GM23338 (cell line): ENCODE measurements around the gene ALX3.

Source experiments
- CREB1 ChIP-seq: fragments of 250-450 bp; sonication (Bioruptor Pico); IDR thresholded peaks from 2 replicates; pipeline ENCODE4 v1.5.0; 2020; ENCODE audit warnings: low read depth, mild to moderate bottlenecking, moderate library complexity
- EZH2 ChIP-seq: fragments of 200-600 bp; sonication (generic); IDR thresholded peaks from one replicate; pipeline ENCODE4 v1.8.0; 2017; ENCODE audit warnings: antibody characterized with exemption, mild to moderate bottlenecking, low read depth; ENCODE audit not compliant: unreplicated experiment
- EZH2phosphoT487 ChIP-seq: fragments of 200-600 bp; sonication (generic); IDR thresholded peaks from one replicate; pipeline ENCODE4 v1.8.1; 2018; ENCODE audit warnings: antibody characterized with exemption; ENCODE audit not compliant: unreplicated experiment
- JUNB ChIP-seq: IDR thresholded peaks from one replicate; pipeline ENCODE4 v1.6.1; 2016; ENCODE audit warnings: antibody characterized with exemption; ENCODE audit not compliant: unreplicated experiment
- NANOG ChIP-seq: IDR thresholded peaks from 2 replicates; pipeline ENCODE4 v1.6.1; 2016; ENCODE audit warnings: antibody characterized with exemption, borderline replicate concordance
- POLR2AphosphoS5 ChIP-seq: IDR thresholded peaks from 2 replicates; pipeline ENCODE4 v1.6.1; 2016; ENCODE audit warnings: antibody characterized with exemption, low read depth
- REST ChIP-seq: IDR thresholded peaks from one replicate; pipeline ENCODE4 v1.6.1; 2018; ENCODE audit warnings: antibody characterized with exemption; ENCODE audit not compliant: unreplicated experiment
- ZNF114 ChIP-seq: fragments of 250-450 bp; sonication (Bioruptor Pico); IDR thresholded peaks from 2 replicates; pipeline ENCODE4 v1.5.0; 2020; ENCODE audit warnings: mild to moderate bottlenecking, moderate library complexity
- ZNF331 ChIP-seq: fragments of 250-450 bp; sonication (Bioruptor Pico); IDR thresholded peaks from 2 replicates; pipeline ENCODE4 v1.5.0; 2020; ENCODE audit warnings: low read depth, mild to moderate bottlenecking, moderate library complexity
- TF ChIP-seq, protein P1 (sequence below), 2 experiments: fragments of 200-600 bp in 1 of 2; sonication (generic) in 1 of 2; conservative IDR thresholded peaks; 2 replicates each; pipeline versions ENCODE4 v1.5.1 to v1.6.1; 2016 to 2017; ENCODE audit warnings: antibody characterized with exemption in 2 of 2, low read depth in 2 of 2, mild to moderate bottlenecking in 2 of 2, moderate library complexity in 1 of 2

- TF ChIP-seq, protein P1, sequence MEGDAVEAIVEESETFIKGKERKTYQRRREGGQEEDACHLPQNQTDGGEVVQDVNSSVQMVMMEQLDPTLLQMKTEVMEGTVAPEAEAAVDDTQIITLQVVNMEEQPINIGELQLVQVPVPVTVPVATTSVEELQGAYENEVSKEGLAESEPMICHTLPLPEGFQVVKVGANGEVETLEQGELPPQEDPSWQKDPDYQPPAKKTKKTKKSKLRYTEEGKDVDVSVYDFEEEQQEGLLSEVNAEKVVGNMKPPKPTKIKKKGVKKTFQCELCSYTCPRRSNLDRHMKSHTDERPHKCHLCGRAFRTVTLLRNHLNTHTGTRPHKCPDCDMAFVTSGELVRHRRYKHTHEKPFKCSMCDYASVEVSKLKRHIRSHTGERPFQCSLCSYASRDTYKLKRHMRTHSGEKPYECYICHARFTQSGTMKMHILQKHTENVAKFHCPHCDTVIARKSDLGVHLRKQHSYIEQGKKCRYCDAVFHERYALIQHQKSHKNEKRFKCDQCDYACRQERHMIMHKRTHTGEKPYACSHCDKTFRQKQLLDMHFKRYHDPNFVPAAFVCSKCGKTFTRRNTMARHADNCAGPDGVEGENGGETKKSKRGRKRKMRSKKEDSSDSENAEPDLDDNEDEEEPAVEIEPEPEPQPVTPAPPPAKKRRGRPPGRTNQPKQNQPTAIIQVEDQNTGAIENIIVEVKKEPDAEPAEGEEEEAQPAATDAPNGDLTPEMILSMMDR (conservative IDR thresholded peaks at IDR 0.05; ENCODE audit: low read depth in 2 of 2) = no peak
- no peak for TF ChIP-seq REST
- TF ChIP-seq POLR2AphosphoS5 = no peak
- no peak for TF ChIP-seq EZH2
- no peak for TF ChIP-seq NANOG
- TF ChIP-seq EZH2phosphoT487 = no peak
- no peak for TF ChIP-seq ZNF114 (CRISPR knock-in tag)
- TF ChIP-seq CREB1 (CRISPR knock-in tag) = no peak
- TF ChIP-seq JUNB = no peak
- no peak for TF ChIP-seq ZNF331 (CRISPR knock-in tag)
Observed at GRCh38 chr1:110094931-110095654, 24.6 kb upstream of the ALX3 start.
